Coronary artery (tissue), 2 donors: ENCODE data around the gene TNS1.

ENCODE experiments used
- DNase-seq: peaks from one replicate; pipeline ENCODE4 v3.0.0-alpha.2; 2017; ENCODE audit warnings: low spot score
- H3K27ac ChIP-seq, 2 donors: fragments of 200-600 bp; sonication (generic); one replicate each; pipeline ENCODE4 v1.5.1; 2016 to 2019
- H3K4me3 ChIP-seq: fragments of 200-600 bp; sonication (generic); 2 replicates; pipeline ENCODE4 v1.5.1; 2016; ENCODE audit warnings: mild to moderate bottlenecking, moderate library complexity
- TF ChIP-seq, protein P1 (sequence below): fragments of 200-600 bp; sonication (generic); IDR thresholded peaks from one replicate; pipeline ENCODE4 v1.5.1; 2019; ENCODE audit warnings: antibody characterized with exemption

TNS1 gene

DNA sequence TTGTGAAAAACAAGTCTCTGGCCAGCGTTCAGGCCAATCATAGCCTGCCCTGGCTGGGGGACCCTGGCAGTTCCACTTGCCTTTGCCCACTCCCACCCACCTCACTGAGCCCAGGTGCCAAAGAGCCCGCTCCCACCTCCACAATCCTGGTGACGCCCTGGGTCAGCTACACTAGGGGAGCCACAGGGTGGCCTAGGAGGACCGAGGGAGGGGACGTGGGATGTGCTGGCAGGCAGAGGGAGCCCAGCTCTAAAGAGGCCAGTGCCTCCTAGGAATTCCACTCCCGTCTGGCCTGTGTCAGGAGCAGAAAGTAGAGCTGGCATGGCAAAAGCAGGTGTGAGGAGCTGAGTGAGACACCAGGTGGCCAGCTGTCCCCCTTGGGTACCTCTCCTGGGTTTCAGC lies 49.3 kb downstream of the TNS1 start:
- H3K27ac ChIP-seq = peak overlapping the region; percentile 90 to 91
- DNase-seq = no peak
- TF ChIP-seq, protein P1, sequence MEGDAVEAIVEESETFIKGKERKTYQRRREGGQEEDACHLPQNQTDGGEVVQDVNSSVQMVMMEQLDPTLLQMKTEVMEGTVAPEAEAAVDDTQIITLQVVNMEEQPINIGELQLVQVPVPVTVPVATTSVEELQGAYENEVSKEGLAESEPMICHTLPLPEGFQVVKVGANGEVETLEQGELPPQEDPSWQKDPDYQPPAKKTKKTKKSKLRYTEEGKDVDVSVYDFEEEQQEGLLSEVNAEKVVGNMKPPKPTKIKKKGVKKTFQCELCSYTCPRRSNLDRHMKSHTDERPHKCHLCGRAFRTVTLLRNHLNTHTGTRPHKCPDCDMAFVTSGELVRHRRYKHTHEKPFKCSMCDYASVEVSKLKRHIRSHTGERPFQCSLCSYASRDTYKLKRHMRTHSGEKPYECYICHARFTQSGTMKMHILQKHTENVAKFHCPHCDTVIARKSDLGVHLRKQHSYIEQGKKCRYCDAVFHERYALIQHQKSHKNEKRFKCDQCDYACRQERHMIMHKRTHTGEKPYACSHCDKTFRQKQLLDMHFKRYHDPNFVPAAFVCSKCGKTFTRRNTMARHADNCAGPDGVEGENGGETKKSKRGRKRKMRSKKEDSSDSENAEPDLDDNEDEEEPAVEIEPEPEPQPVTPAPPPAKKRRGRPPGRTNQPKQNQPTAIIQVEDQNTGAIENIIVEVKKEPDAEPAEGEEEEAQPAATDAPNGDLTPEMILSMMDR = no peak
- peak overlapping the region; percentile 46 for H3K4me3 ChIP-seq

DNA sequence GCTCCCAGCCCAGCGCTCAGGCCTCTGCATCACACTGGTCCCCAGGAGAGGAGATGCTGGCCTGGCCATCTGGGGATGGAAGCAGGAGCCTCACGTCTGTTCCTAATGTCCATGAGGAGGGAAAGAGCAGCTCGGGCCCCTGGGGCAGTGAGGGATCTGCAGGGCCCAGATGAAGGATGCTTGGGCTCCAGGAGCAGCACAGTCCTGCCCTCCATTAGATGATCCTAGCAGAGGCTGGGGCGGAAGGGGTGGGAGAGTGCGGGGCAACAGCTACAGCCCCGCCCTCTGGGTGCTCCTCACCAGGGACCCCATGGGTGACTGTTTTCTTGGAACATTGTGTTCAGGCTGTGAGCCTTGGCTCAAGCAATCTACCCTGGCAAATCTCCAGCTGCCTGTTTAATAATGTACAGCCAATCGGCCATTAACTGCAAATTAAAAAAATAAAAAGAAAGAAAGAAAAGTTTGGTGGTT lies 49.7 kb downstream of the TNS1 start:
- DNase-seq = no peak
- Histone ChIP-seq H3K4me3 (peak overlapping the region; percentile 46), H3K27ac (peak overlapping the region; percentile 90 to 91)
- TF ChIP-seq, protein P1 = no peak

DNA sequence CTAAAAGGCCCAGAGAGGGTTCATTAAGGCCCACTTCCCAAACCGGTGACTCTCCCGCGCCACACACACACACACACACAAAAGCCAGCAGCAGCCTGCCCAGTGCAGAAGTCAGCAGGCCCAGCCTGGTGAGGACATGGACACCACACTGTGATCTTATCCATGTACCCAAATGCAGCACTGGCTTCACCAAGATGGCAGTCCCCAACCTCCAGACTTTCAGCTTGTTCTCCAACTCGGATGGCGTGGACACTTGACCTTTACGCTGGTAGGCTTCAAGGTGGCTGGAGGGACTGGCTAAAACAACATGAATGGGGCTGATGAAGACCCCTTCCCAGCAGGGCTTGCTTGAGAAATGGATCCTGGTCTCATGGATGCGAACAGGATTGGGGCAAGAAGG lies 50.4 kb downstream of the TNS1 start:
- TF ChIP-seq, protein P1 = no peak
- Histone ChIP-seq H3K4me3 (peak overlapping the region; percentile 46), H3K27ac (peak overlapping the region; percentile 90 to 91)
- DNase-seq = no peak

DNA sequence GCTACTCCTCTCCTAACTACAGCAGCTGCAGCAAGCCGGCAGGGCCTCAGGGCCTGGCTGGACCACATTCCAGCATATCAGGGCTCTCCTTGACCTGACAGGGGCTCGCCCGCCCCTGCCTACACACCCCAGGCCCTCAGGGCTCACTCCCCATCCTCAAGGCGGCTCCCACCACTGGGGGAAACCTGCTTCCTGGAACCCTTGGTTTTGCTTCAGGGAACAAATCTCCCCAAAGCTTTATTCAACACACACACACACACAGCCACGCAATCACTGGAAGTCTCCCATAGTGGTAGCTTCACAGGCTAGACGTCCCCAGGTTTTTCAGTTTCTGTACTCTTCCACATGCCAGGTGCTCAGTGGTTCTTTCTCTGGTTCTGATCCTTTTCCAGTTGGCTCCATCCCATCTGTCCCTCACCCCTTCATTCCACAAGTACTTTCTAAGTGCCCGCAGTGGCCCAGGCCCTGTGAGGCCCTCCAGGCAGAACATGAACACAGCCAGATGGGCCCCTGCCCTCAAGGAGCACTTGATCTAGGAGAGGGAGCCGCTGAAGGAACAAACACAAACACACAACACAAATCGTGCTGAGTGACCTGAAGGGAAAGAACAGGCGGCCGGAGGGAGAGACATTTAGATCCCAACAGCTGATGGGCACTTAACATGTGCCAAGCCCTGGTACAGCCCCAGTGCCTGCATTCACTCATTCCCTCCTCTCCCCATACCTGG lies 51.1 kb downstream of the TNS1 start:
- Histone ChIP-seq H3K4me3 (peak overlapping the region; percentile 23), H3K27ac (peak overlapping the region; percentile 90 to 91)
- TF ChIP-seq, protein P1 = no peak
- DNase-seq = no peak

DNA sequence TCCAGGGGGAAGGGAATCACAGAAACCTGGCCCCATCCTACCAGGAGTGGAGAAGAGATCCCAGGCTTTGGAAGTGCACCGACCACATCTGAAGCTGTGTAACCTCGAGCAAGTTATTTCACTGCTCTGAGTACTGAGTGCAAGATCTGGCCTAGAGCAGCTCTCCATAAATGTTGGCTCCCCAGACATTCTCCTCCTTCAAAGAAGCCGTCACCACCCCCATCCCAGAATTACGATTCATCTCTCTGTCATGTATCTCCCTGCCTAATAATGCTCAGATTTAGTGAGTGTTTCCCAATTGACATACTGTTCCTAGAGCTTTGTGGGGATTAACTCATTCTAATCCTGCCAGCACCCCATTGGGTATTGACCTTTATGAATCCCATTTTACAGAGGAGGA lies 51.7 kb downstream of the TNS1 start:
- H3K4me3 ChIP-seq = peak overlapping the region; percentile 23

DNA sequence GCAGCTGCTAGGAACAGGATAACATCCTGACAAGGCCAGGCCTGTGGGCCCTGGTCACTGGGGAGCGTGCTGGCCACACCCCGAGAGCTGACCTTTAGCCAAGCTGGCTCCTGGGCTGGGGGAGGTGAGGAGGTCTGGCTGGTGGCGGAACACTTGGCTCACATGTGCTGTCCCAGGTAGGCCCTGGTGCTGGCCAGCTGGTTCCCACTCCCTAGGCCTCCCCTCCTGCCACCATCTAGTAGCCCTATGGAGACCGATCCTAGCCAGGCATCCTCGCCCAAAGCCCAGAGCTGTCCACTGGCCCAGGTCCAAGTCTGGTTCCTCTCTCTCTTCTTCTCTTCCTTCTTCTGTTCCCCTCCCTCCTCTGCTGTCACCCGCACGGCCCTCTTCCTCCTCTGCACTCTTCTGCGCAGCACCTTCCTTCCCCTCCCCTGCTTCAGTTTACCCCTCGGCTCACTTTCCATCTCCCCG lies 52.4 kb downstream of the TNS1 start:
- TF ChIP-seq, protein P1 = no peak
- Histone ChIP-seq H3K4me3 (no peak overlapping the region), H3K27ac (peak overlapping the region in 1 of 2 donors; percentile 90)
- DNase-seq = no peak

More for the DNA sequence above, 51.7 kb downstream of the TNS1 start:
- TF ChIP-seq, protein P1 = no peak
- H3K27ac ChIP-seq = peak overlapping the region; percentile 24 to 90
- DNase-seq = no peak

DNA sequence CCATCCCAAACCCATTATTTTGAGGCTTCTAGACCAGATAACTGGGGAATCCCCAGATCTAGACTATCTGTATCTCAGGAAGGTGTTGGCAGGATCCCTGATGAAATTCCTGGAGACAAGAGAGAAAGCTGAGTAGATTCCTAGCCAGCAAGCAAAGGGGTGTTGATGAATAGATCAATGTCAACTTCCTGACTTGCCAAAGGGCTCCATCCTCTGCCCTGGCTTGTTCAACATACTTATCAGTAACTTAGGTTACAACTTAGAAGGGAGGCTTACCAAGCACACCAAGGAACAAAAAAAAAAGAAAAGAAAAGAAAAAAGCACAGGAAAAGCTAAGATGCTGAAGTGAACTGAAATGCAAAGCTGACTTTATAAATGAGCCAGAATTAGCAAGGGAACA lies 53.3 kb downstream of the TNS1 start:
- H3K27ac ChIP-seq = peak overlapping the region in 1 of 2 donors; percentile 46
- TF ChIP-seq, protein P1 = no peak

More for the DNA sequence above, 53.3 kb downstream of the TNS1 start:
- no peak for DNase-seq
- no peak overlapping the region for H3K4me3 ChIP-seq
